Keratinocyte (primary cell): ENCODE measurements around the gene VNN1.

ENCODE experiments used
- EZH2 ChIP-seq: IDR thresholded peaks from one replicate; pipeline ENCODE4 v1.6.1; 2012; ENCODE audit warnings: inconsistent platforms, mild to moderate bottlenecking, low read length, moderate library complexity
- TF ChIP-seq, protein P1 (sequence below), 3 experiments: IDR thresholded peaks in 1 of 3; conservative IDR thresholded peaks in 1 of 3; optimal IDR thresholded peaks in 1 of 3; 2 replicates in 2 of 3; 3 replicates in 1 of 3; pipeline versions ENCODE3 to v1.5.1; 2011; ENCODE audit warnings: low read length in 3 of 3, mild to moderate bottlenecking in 3 of 3, moderate library complexity in 2 of 3, control low read depth in 1 of 3, inconsistent platforms in 1 of 3; ENCODE audit not compliant: insufficient read depth in 2 of 3; ENCODE audit errors: extremely low read depth in 1 of 3

DNA sequence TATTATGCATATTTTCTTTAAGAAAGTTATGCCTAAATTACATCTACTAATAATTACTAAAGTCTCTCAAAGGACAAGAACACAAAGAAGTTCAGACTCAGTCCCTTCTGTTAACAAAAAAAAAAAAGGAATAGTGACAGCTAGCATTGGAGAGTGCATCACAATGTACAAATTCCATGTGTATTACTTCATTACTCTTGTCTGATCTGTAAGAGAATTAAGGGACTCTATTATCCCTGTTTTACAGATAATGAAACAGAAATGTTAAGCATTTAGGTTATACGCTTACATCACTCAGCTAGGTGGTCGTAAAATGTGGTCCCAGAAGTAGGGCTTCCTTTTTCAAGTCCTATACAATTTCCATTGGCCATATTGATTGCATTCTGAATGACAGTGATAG is 17.2 kb upstream of the VNN1 start:
- TF ChIP-seq, protein P1, sequence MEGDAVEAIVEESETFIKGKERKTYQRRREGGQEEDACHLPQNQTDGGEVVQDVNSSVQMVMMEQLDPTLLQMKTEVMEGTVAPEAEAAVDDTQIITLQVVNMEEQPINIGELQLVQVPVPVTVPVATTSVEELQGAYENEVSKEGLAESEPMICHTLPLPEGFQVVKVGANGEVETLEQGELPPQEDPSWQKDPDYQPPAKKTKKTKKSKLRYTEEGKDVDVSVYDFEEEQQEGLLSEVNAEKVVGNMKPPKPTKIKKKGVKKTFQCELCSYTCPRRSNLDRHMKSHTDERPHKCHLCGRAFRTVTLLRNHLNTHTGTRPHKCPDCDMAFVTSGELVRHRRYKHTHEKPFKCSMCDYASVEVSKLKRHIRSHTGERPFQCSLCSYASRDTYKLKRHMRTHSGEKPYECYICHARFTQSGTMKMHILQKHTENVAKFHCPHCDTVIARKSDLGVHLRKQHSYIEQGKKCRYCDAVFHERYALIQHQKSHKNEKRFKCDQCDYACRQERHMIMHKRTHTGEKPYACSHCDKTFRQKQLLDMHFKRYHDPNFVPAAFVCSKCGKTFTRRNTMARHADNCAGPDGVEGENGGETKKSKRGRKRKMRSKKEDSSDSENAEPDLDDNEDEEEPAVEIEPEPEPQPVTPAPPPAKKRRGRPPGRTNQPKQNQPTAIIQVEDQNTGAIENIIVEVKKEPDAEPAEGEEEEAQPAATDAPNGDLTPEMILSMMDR (optimal IDR thresholded peaks at IDR 0.05 in 1 of 3, IDR thresholded peaks at IDR 0.05 in 1 of 3, conservative IDR thresholded peaks at IDR 0.05 in 1 of 3; ENCODE audit: extremely low read depth in 1 of 3, insufficient read depth in 2 of 3, low read length in 3 of 3) = no peak
- no peak for TF ChIP-seq EZH2
